Neural cell (in vitro differentiated cells): ENCODE measurements around the gene TXNDC16. TPM values are rescaled to one million over a fixed set of nuclear protein-coding genes. Genes with fewer than 3 reads are reported as not detected.

Experiments used
- H2AFZ ChIP-seq: fragments of 200-600, 300-800 bp; sonication (generic), shearing (Covaris generic); 2 replicates; pipeline ENCODE4 v1.6.0; 2014; ENCODE audit warnings: low read depth, mild to moderate bottlenecking, antibody characterized with exemption, low read length, moderate library complexity
- H3F3A ChIP-seq: fragments of 200-600 bp; shearing (Covaris generic); 2 replicates; pipeline ENCODE4 v1.6.1; 2016; ENCODE audit warnings: mild to moderate bottlenecking, moderate library complexity, mixed read lengths, antibody characterized with exemption, low read length; ENCODE audit not compliant: insufficient read depth, poor library complexity, severe bottlenecking
- H3K27ac ChIP-seq: fragments of 200-600, 300-800 bp; sonication (generic), shearing (Covaris generic); 2 replicates; pipeline ENCODE4 v1.5.1; 2014; ENCODE audit warnings: mild to moderate bottlenecking, low read length, moderate library complexity
- H3K27me3 ChIP-seq: fragments of 300-800, 200-600 bp; sonication (generic), shearing (Covaris generic); 2 replicates; pipeline ENCODE4 v1.6.0; 2014; ENCODE audit warnings: mild to moderate bottlenecking, low read depth, low read length, moderate library complexity; ENCODE audit not compliant: insufficient read depth
- H3K36me3 ChIP-seq: fragments of 300-800, 200-600 bp; sonication (generic), shearing (Covaris generic); 2 replicates; pipeline ENCODE4 v1.5.1; 2014; ENCODE audit warnings: mild to moderate bottlenecking, antibody characterized with exemption, low read length, moderate library complexity; ENCODE audit not compliant: insufficient read depth
- H3K4me2 ChIP-seq: fragments of 300-800, 200-600 bp; sonication (generic), shearing (Covaris generic); 2 replicates; pipeline ENCODE4 v1.6.0; 2014; ENCODE audit warnings: mild to moderate bottlenecking, low read length
- H3K4me3 ChIP-seq: fragments of 300-800, 200-600 bp; sonication (generic), shearing (Covaris generic); 2 replicates; pipeline ENCODE4 v1.5.1; 2014; ENCODE audit warnings: mild to moderate bottlenecking, low read length, moderate library complexity
- H3K79me2 ChIP-seq: fragments of 200-600 bp; shearing (Covaris generic); replicated peaks from 2 replicates; pipeline ENCODE4 v1.6.0; 2014; ENCODE audit warnings: mild to moderate bottlenecking, low read length, moderate library complexity; ENCODE audit not compliant: insufficient read depth
- H3K9ac ChIP-seq: fragments of 300-800, 200-600 bp; sonication (generic), shearing (Covaris generic); 2 replicates; pipeline ENCODE4 v1.6.1; 2016; ENCODE audit warnings: mild to moderate bottlenecking, low read length, mixed read lengths
- H3K9me2 ChIP-seq: fragments of 200-600 bp; shearing (Covaris generic); 2 replicates; pipeline ENCODE4 v1.6.1; 2016; ENCODE audit warnings: mild to moderate bottlenecking, low read length, mixed read lengths; ENCODE audit not compliant: insufficient read depth
- H3K9me3 ChIP-seq: fragments of 200-600, 300-800 bp; sonication (generic), shearing (Covaris generic); 2 replicates; pipeline ENCODE4 v1.6.1; 2016; ENCODE audit warnings: mild to moderate bottlenecking, mixed run types, low read length, moderate library complexity, mixed read lengths
- H4K20me1 ChIP-seq: fragments of 200-600 bp; shearing (Covaris generic); 2 replicates; pipeline ENCODE4 v1.6.1; 2016; ENCODE audit warnings: mild to moderate bottlenecking, mixed run types; ENCODE audit not compliant: insufficient read depth
- CTCF ChIP-seq: fragments of 450-650 bp; IDR thresholded peaks from 2 replicates; pipeline ENCODE4 v1.5.1; 2014; ENCODE audit warnings: antibody characterized with exemption, mild to moderate bottlenecking, moderate library complexity; ENCODE audit not compliant: poor library complexity, severe bottlenecking
- EP300 ChIP-seq: fragments of 450-650 bp; conservative IDR thresholded peaks from 2 replicates; pipeline ENCODE4 v1.6.1; 2014; ENCODE audit warnings: antibody characterized with exemption, mild to moderate bottlenecking, moderate library complexity; ENCODE audit not compliant: poor library complexity, severe bottlenecking
- EZH2 ChIP-seq: fragments of 200-600, 300-800 bp; shearing (Covaris generic), sonication (generic); IDR thresholded peaks from 2 replicates; pipeline ENCODE4 v1.6.1; 2014; ENCODE audit warnings: antibody characterized with exemption, low read length, borderline replicate concordance, mild to moderate bottlenecking; ENCODE audit not compliant: insufficient read depth, poor library complexity, severe bottlenecking
- MXI1 ChIP-seq: fragments of 450-650 bp; conservative IDR thresholded peaks from 2 replicates; pipeline ENCODE4 v1.6.1; 2014; ENCODE audit warnings: antibody characterized with exemption, mild to moderate bottlenecking; ENCODE audit not compliant: poor library complexity, severe bottlenecking
- POLR2AphosphoS5 ChIP-seq: IDR thresholded peaks from 2 replicates; pipeline ENCODE4 v1.6.1; 2012
- RAD21 ChIP-seq: fragments of 450-650 bp; conservative IDR thresholded peaks from 2 replicates; pipeline ENCODE4 v1.6.1; 2014; ENCODE audit warnings: antibody characterized with exemption, mild to moderate bottlenecking, moderate library complexity
- REST ChIP-seq: IDR thresholded peaks from 2 replicates; pipeline ENCODE4 v1.6.1; 2012; ENCODE audit warnings: borderline replicate concordance
- SMC3 ChIP-seq: fragments of 450-650 bp; conservative IDR thresholded peaks from 2 replicates; pipeline ENCODE4 v1.6.1; 2014; ENCODE audit warnings: antibody characterized with exemption, mild to moderate bottlenecking, moderate library complexity; ENCODE audit not compliant: poor library complexity
- TAF1 ChIP-seq: IDR thresholded peaks from 2 replicates; pipeline ENCODE4 v1.6.1; 2012; ENCODE audit warnings: low read depth
- polyA plus RNA-seq: library from polyadenylated mRNA; depleted of rRNA; stranded (reverse); fragments of >200 nt; gene quantifications from 2 replicates; pipeline ENCODE4 v1.2.3, GENCODE V29; 2014

The TXNDC16 gene
- polyA plus RNA-seq, 1 donor from 2014 or later = 58.4 TPM

- Histone ChIP-seq H3K9ac (no peak overlapping the region), H3K4me3 (no peak overlapping the region), H4K20me1 (no peaks in the 10 kb centered on the region), H3K9me3 (no peaks in the 10 kb centered on the region), H2AFZ (no peak overlapping the region), H3K27ac (no peak overlapping the region), H3F3A (no peaks in the 10 kb centered on the region), H3K27me3 (no peaks in the 10 kb centered on the region), H3K36me3 (peaks cover 27% of the 10 kb centered on the region), H3K9me2 (no peaks in the 10 kb centered on the region), H3K79me2 (no peaks in the 10 kb centered on the region), H3K4me2 (no peak overlapping the region)
- no peak for TF ChIP-seq REST
- no peak for TF ChIP-seq CTCF
- TF ChIP-seq EZH2 = no peak
- TF ChIP-seq RAD21 = no peak
- TF ChIP-seq MXI1 = no peak
- TF ChIP-seq POLR2AphosphoS5 = no peak
- no peak for TF ChIP-seq TAF1
- no peak for TF ChIP-seq EP300
- no peak for TF ChIP-seq SMC3
Measured at GRCh38 chr14:52513249-52513648, 39.1 kb downstream of the TXNDC16 start.

- no peak for TF ChIP-seq CTCF
- TF ChIP-seq SMC3 = no peak
- TF ChIP-seq EZH2 = no peak
- TF ChIP-seq REST = no peak
- TF ChIP-seq EP300 = no peak
- no peak for TF ChIP-seq TAF1
- no peak for TF ChIP-seq RAD21
Measured at GRCh38 chr14:52494444-52494843, 57.9 kb downstream of the TXNDC16 start.

More at GRCh38 chr14:52494444-52494843, 57.9 kb downstream of the TXNDC16 start:
- no peaks in the 10 kb centered on the region for H3K27me3 ChIP-seq
- H3K9me3 ChIP-seq = no peaks in the 10 kb centered on the region
- H2AFZ ChIP-seq = no peak overlapping the region
- H3K4me3 ChIP-seq = no peak overlapping the region
- peaks cover 5% of the 10 kb centered on the region for H3K36me3 ChIP-seq
- no peaks in the 10 kb centered on the region for H3F3A ChIP-seq
- peaks cover 3% of the 10 kb centered on the region for H3K79me2 ChIP-seq
- no peaks in the 10 kb centered on the region for H3K9me2 ChIP-seq
- no peak overlapping the region for H3K9ac ChIP-seq
- H4K20me1 ChIP-seq = no peaks in the 10 kb centered on the region
- no peak overlapping the region for H3K4me2 ChIP-seq
- no peak overlapping the region for H3K27ac ChIP-seq
